Lower lobe of right lung (tissue), 2 donors: ENCODE data around the gene IL21R. TPM values are rescaled to one million over a fixed set of nuclear protein-coding genes. Genes with fewer than 3 reads are reported as not detected.

Source experiments
- ATAC-seq, 2 donors: fragments of 200-7000 bp; cut with Tn5 transposase; one replicate each; pipeline ENCODE4 v1.9.1; 2020 to 2022; ENCODE audit warnings: mild to moderate bottlenecking in 2 of 2, moderate library complexity in 2 of 2
- DNase-seq: peaks from one replicate; pipeline ENCODE4 v3.0.0-alpha.2; 2020
- H3K27ac ChIP-seq: fragments of 200-600 bp; one replicate; pipeline ENCODE4 v1.8.0; 2022
- H3K27me3 ChIP-seq: fragments of 200-600 bp; one replicate; pipeline ENCODE4 v1.8.0; 2022; ENCODE audit warnings: low read depth
- H3K36me3 ChIP-seq: fragments of 200-600 bp; one replicate; pipeline ENCODE4 v1.8.0; 2022; ENCODE audit warnings: mild to moderate bottlenecking
- H3K4me1 ChIP-seq: fragments of 200-600 bp; one replicate; pipeline ENCODE4 v1.8.0; 2022
- H3K4me3 ChIP-seq: fragments of 200-600 bp; one replicate; pipeline ENCODE4 v1.8.0; 2022; ENCODE audit warnings: mild to moderate bottlenecking
- H3K9me3 ChIP-seq: fragments of 200-600 bp; one replicate; pipeline ENCODE4 v1.8.0; 2022
- intact Hi-C: fragments of 100-400 bp; cut with DNase I; formaldehyde crosslinking; loops from one replicate; pipeline ENCODE4 v1.11.0; 2022
- total RNA-seq: library from RNA; stranded (reverse); fragmentation: NEBNext Ultra II Directional; extraction: Animal tissue kit (Norgen Biotek cat#: 25700); gene quantifications from one replicate; pipeline ENCODE4 v1.2.1, GENCODE V29; 2021
- TF ChIP-seq, protein P1 (sequence below): fragments of 200-600 bp; IDR thresholded peaks from one replicate; pipeline ENCODE4 v1.8.0; 2022; ENCODE audit warnings: antibody characterized with exemption, mild to moderate bottlenecking
- donor health status: DM: no; HTN: yes; CAD: no; lungs with severe emphysema.

The IL21R gene
- total RNA-seq, 1 donor from 2014 or later: 6.0 TPM

GRCh38 chr16:27474921-27475320, 72.9 kb downstream of the IL21R start:
- intact Hi-C loops: no loop called here
- no peak overlapping the region for H3K27ac ChIP-seq
- no peak for ATAC-seq
- H3K4me1 ChIP-seq: peaks cover 15% of the 10 kb centered on the region
- DNase-seq: no peak
- H3K36me3 ChIP-seq: peaks cover 100% of the 10 kb centered on the region
- no peaks in the 10 kb centered on the region for H3K27me3 ChIP-seq
- TF ChIP-seq, protein P1, sequence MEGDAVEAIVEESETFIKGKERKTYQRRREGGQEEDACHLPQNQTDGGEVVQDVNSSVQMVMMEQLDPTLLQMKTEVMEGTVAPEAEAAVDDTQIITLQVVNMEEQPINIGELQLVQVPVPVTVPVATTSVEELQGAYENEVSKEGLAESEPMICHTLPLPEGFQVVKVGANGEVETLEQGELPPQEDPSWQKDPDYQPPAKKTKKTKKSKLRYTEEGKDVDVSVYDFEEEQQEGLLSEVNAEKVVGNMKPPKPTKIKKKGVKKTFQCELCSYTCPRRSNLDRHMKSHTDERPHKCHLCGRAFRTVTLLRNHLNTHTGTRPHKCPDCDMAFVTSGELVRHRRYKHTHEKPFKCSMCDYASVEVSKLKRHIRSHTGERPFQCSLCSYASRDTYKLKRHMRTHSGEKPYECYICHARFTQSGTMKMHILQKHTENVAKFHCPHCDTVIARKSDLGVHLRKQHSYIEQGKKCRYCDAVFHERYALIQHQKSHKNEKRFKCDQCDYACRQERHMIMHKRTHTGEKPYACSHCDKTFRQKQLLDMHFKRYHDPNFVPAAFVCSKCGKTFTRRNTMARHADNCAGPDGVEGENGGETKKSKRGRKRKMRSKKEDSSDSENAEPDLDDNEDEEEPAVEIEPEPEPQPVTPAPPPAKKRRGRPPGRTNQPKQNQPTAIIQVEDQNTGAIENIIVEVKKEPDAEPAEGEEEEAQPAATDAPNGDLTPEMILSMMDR: no peak
- no peaks in the 10 kb centered on the region for H3K9me3 ChIP-seq
- no peak overlapping the region for H3K4me3 ChIP-seq

- no peak for ATAC-seq
- no peak for DNase-seq
- no peaks in the 10 kb centered on the region for H3K27me3 ChIP-seq
These were observed 73.6 kb downstream of the IL21R start for GRCh38 chr16:27475561-27475960.

GRCh38 chr16:27476240-27476639, 74.3 kb downstream of the IL21R start:
- Histone ChIP-seq H3K36me3 (peaks cover 100% of the 10 kb centered on the region), H3K9me3 (no peaks in the 10 kb centered on the region)
- ATAC-seq: no peak

More at GRCh38 chr16:27475561-27475960, 73.6 kb downstream of the IL21R start:
- H3K4me1 ChIP-seq: peaks cover 9% of the 10 kb centered on the region
- TF ChIP-seq, protein P1: no peak
- no peaks in the 10 kb centered on the region for H3K9me3 ChIP-seq
- H3K36me3 ChIP-seq: peaks cover 100% of the 10 kb centered on the region
- intact Hi-C loops: no loop called here
- no peak overlapping the region for H3K27ac ChIP-seq
- no peak overlapping the region for H3K4me3 ChIP-seq

DNA sequence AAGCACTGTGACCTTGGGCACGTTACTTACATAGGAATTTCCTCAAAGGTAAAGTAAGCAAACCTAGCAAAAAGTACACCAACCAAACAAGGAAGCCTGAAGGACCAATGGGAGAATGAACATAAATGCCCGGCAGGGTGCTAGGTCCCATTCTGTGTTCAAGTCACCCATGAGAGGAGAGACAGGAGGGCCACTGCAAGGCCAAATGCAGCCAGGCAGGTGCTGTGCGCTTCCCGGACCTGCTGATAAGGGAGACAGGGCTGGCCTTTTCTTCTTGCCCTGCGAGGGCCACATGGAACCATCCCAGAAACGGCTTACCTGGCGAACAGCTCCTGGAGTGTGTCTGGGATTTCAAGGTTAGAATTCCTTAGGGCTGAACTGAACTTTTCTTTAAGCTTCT, 78.8 kb downstream of the IL21R start:
- H3K4me3 ChIP-seq: no peak overlapping the region
- H3K27me3 ChIP-seq: no peaks in the 10 kb centered on the region
- TF ChIP-seq, protein P1: no peak
- no peaks in the 10 kb centered on the region for H3K4me1 ChIP-seq
- peaks cover 100% of the 10 kb centered on the region for H3K36me3 ChIP-seq
- no peaks in the 10 kb centered on the region for H3K9me3 ChIP-seq
- no peak for DNase-seq
- ATAC-seq: no peak
- H3K27ac ChIP-seq: no peak overlapping the region
- intact Hi-C loops: no loop called here

More at GRCh38 chr16:27476240-27476639, 74.3 kb downstream of the IL21R start:
- no peak overlapping the region for H3K4me3 ChIP-seq
- H3K27me3 ChIP-seq: no peaks in the 10 kb centered on the region
- H3K4me1 ChIP-seq: peaks cover 4% of the 10 kb centered on the region
- TF ChIP-seq, protein P1: no peak
- intact Hi-C loops: no loop called here
- no peak overlapping the region for H3K27ac ChIP-seq
- no peak for DNase-seq

DNA sequence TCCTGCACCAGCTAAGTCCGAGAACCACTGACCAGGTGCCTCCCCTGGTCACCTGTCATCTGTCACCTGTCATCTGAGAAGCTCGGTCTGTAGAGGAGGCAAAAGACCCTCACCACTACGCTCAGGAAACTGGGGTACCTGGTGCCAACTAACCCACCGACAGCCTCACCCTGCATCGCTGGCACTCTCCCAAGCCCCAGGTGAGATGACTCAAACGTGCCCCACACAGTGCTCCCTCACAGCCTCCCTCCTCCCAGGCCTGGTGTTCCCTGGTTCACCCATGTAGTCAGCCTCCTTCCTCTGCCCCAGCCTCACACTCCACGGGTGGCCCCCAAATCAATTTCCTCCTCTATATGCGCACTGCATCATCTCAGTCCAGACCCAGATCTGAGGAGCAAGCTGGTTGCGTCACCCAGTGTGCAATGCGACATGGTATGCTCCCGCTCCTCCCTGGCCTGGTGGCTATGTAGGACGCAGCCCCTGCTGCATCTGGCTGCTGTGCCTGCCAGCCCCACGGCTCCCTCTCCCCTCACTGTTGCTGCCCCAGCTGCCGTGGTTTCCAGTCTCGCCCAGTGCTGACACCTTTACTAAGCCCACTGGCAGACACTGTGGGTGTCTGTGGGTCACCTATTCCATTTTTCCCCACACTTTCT, 79.4 kb downstream of the IL21R start:
- Histone ChIP-seq H3K9me3 (no peaks in the 10 kb centered on the region), H3K27me3 (no peaks in the 10 kb centered on the region), H3K27ac (no peak overlapping the region), H3K4me1 (no peaks in the 10 kb centered on the region), H3K36me3 (peaks cover 100% of the 10 kb centered on the region), H3K4me3 (no peak overlapping the region)
- TF ChIP-seq, protein P1: no peak
- ATAC-seq (no peak), DNase-seq (no peak)
- intact Hi-C loops: no loop called here
